Inflammatory macrophage treated with lipopolysaccharide for 4 hours (primary cell): ENCODE measurements around the gene KCTD13.
"Not testable (repeated sequence)": the region's sequence is repeated elsewhere in the genome, so short reads cannot be mapped to it uniquely, and the experiment has no call there.

Source experiments
- DNase-seq: peaks from one replicate; pipeline ENCODE4 v3.0.0-alpha.2; 2020

KCTD13 gene

GRCh38 chr16:29943846-29944799 lies 18.1 kb upstream of the KCTD13 start:
- DNase-seq = no peak

- DNase-seq = no peak
These were observed 14.6 kb upstream of the KCTD13 start for GRCh38 chr16:29940656-29941055.

GRCh38 chr16:29931750-29932149 lies 5.7 kb upstream of the KCTD13 start:
- DNase-seq = not testable (repeated sequence)

- DNase-seq = no peak
These were observed 1.3 kb upstream of the KCTD13 start for GRCh38 chr16:29927070-29927905.

GRCh38 chr16:29926711-29927052 lies 656 bp upstream of the KCTD13 start:
- no peak for DNase-seq

- peak; percentile 5 for DNase-seq
These were observed 795 bp downstream of the KCTD13 start for GRCh38 chr16:29925105-29925756.

- DNase-seq = no peak
These were observed 3.0 kb downstream of the KCTD13 start for GRCh38 chr16:29922986-29923501.

GRCh38 chr16:29922326-29922725 lies 3.7 kb downstream of the KCTD13 start:
- DNase-seq = no peak

- DNase-seq = no peak
These were observed 5.0 kb downstream of the KCTD13 start for GRCh38 chr16:29921034-29921385.

GRCh38 chr16:29920288-29921033 lies 5.6 kb downstream of the KCTD13 start:
- DNase-seq = no peak

GRCh38 chr16:29916979-29917378 lies 9.0 kb downstream of the KCTD13 start:
- DNase-seq = peak; percentile 13

- no peak for DNase-seq
These were observed 10.3 kb downstream of the KCTD13 start for GRCh38 chr16:29915590-29916247.

GRCh38 chr16:29913514-29913913 lies 12.5 kb downstream of the KCTD13 start:
- DNase-seq = no peak

GRCh38 chr16:29912087-29912486 lies 13.9 kb downstream of the KCTD13 start:
- no peak for DNase-seq

- DNase-seq = no peak
These were observed 14.4 kb downstream of the KCTD13 start for GRCh38 chr16:29911676-29912010.

- DNase-seq = no peak
These were observed 15.0 kb downstream of the KCTD13 start for GRCh38 chr16:29910819-29911675.

- DNase-seq = peak; percentile 31
These were observed 16.2 kb downstream of the KCTD13 start for GRCh38 chr16:29909851-29910250.

GRCh38 chr16:29909391-29909790 lies 16.6 kb downstream of the KCTD13 start:
- peak; percentile 85 for DNase-seq

- DNase-seq = no peak
These were observed 17.3 kb downstream of the KCTD13 start for GRCh38 chr16:29908719-29909220.

- no peak for DNase-seq
These were observed 18.1 kb downstream of the KCTD13 start for GRCh38 chr16:29907973-29908372.
